ENCODE measurements around the gene WFDC12. TPM values are rescaled to one million over a fixed set of nuclear protein-coding genes. Genes with fewer than 3 reads are reported as not detected.

Gene WFDC12
- total RNA-seq, 2 donors from 2014 or later: not detected

DNA sequence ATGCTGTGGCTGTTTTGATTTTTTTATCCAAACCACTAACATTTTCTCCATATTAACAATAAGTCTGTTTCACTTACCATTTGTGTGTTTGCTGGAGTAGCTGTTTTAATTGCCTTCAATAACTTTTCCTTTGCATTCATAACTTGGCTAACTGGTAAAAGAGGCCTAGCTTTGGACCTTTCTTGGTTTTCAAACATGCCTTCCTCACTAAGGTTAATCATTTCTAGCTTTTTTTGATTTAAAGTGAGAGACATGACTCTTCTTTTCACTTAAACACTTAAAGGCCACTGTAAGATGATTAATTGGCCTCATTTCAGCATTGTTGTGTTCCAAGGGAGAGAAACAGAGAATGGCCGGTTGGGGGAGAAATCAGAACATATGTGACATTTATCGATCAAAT is 2.9 kb downstream of the WFDC12 start:
- no peaks in the 10 kb centered on the region for H3K27me3 ChIP-seq
- no peak for DNase-seq (ENCODE audit: low spot score)
- H3K36me3 ChIP-seq: no peaks in the 10 kb centered on the region
- TF ChIP-seq, protein P1, sequence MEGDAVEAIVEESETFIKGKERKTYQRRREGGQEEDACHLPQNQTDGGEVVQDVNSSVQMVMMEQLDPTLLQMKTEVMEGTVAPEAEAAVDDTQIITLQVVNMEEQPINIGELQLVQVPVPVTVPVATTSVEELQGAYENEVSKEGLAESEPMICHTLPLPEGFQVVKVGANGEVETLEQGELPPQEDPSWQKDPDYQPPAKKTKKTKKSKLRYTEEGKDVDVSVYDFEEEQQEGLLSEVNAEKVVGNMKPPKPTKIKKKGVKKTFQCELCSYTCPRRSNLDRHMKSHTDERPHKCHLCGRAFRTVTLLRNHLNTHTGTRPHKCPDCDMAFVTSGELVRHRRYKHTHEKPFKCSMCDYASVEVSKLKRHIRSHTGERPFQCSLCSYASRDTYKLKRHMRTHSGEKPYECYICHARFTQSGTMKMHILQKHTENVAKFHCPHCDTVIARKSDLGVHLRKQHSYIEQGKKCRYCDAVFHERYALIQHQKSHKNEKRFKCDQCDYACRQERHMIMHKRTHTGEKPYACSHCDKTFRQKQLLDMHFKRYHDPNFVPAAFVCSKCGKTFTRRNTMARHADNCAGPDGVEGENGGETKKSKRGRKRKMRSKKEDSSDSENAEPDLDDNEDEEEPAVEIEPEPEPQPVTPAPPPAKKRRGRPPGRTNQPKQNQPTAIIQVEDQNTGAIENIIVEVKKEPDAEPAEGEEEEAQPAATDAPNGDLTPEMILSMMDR (IDR thresholded peaks at IDR 0.05): no peak
- no peak overlapping the region for H3K4me3 ChIP-seq
- no peak overlapping the region for H3K27ac ChIP-seq
- H3K4me1 ChIP-seq: no peaks in the 10 kb centered on the region
- no peaks in the 10 kb centered on the region for H3K9me3 ChIP-seq

DNA sequence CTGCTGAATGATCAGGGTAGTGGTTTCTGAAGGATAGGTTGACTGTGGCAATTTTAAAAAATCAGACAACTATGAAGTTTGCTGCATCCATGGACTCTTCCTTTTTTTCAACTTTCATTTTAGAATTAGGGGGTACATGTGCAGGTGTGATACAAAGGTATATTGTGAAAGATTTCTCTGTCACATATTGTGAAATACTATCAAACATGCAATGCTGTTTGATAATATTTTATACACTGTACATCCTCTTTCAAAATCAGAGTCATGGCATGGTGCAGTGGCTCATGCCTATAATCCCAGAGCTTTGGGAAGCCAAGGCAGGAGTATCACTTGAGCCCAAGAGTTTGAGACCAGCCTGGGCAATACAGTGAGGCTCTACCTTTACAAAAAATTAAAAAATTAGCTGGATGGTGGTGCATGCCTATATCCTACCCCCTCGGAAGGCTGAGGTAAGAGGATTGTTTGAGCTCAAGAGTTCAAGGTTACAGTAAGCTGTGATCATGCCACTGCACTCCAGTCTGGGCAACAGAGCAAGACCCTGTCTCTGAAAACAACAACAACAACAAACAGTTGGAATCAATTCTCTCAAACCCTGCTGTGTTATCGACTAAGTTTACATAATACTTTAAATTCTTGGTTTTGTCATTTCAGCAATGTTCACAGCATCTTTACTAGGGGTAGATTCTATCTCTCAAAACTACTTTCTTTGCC is 4.6 kb downstream of the WFDC12 start:
- Histone ChIP-seq H3K4me3 (no peak overlapping the region), H3K4me1 (no peaks in the 10 kb centered on the region), H3K9me3 (no peaks in the 10 kb centered on the region), H3K36me3 (no peaks in the 10 kb centered on the region), H3K27me3 (no peaks in the 10 kb centered on the region), H3K27ac (no peak overlapping the region)
- TF ChIP-seq, protein P1 (IDR thresholded peaks at IDR 0.05): no peak
- DNase-seq (ENCODE audit: low spot score): no peak

DNA sequence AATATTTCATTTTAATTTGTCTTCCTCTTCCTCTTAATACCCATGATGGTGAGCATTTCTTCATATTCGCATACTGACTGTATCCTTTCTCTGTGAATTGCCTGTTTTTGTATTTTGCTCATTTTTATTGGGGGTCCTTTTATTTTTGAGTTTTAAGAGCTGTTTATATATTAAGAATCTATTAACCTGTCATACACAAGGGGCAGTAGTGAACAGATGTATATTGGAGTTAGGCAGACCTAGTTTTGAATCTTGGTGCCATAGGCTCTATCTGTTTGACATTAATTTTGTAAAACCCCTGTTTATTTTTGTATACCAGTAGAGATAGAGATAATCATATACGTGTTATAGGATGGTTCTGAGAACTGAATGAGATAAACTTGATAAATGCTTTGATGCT is 6.2 kb downstream of the WFDC12 start:
- no peaks in the 10 kb centered on the region for H3K9me3 ChIP-seq
- no peak for DNase-seq (ENCODE audit: low spot score)
- H3K36me3 ChIP-seq: no peaks in the 10 kb centered on the region
- H3K27me3 ChIP-seq: no peaks in the 10 kb centered on the region
- no peak overlapping the region for H3K27ac ChIP-seq
- no peaks in the 10 kb centered on the region for H3K4me1 ChIP-seq
- TF ChIP-seq, protein P1 (IDR thresholded peaks at IDR 0.05): no peak
- H3K4me3 ChIP-seq: no peak overlapping the region

DNA sequence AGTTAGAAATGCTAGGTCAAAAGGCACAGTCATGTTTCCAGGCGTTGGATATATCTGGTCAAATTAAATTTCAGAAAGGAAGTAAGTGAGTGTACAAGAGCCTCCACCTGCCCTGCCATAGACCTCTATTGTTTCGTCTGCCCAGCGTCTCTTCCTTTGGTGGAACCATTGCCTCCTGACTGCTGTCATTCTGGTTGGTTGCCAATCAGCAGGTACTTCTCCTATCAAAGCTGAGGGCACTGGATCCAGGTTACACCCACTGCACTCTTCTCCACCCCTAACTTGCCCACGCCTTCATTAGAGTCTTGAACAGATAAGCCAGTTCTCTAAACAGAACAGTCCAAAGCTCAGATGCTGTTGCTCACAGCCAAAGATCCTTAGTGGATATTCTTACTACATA is 6.7 kb downstream of the WFDC12 start:
- H3K4me3 ChIP-seq: no peak overlapping the region
- no peaks in the 10 kb centered on the region for H3K27me3 ChIP-seq
- no peak overlapping the region for H3K27ac ChIP-seq
- no peaks in the 10 kb centered on the region for H3K36me3 ChIP-seq
- TF ChIP-seq, protein P1 (IDR thresholded peaks at IDR 0.05): no peak
- H3K4me1 ChIP-seq: no peaks in the 10 kb centered on the region
- H3K9me3 ChIP-seq: no peaks in the 10 kb centered on the region
- no peak for DNase-seq (ENCODE audit: low spot score)

GRCh38 chr20:45115829-45116228 is 8.4 kb downstream of the WFDC12 start:
- Histone ChIP-seq H3K4me3 (no peak overlapping the region), H3K4me1 (no peaks in the 10 kb centered on the region), H3K36me3 (no peaks in the 10 kb centered on the region), H3K27ac (no peak overlapping the region), H3K9me3 (no peaks in the 10 kb centered on the region), H3K27me3 (no peaks in the 10 kb centered on the region)
- TF ChIP-seq, protein P1 (IDR thresholded peaks at IDR 0.05): no peak
- DNase-seq (ENCODE audit: low spot score): no peak

GRCh38 chr20:45115386-45115774 is 8.9 kb downstream of the WFDC12 start:
- no peaks in the 10 kb centered on the region for H3K27me3 ChIP-seq
- DNase-seq (ENCODE audit: low spot score): peak; percentile 26
- H3K9me3 ChIP-seq: no peaks in the 10 kb centered on the region

More at GRCh38 chr20:45115386-45115774, 8.9 kb downstream of the WFDC12 start:
- Histone ChIP-seq H3K36me3 (no peaks in the 10 kb centered on the region), H3K27ac (no peak overlapping the region), H3K4me1 (no peaks in the 10 kb centered on the region), H3K4me3 (no peak overlapping the region)
- TF ChIP-seq, protein P1 (IDR thresholded peaks at IDR 0.05): no peak

Data from right atrium auricular region (tissue), 2 donors.